Ascending aorta (tissue), 2 donors: ENCODE data around the gene MSI2. TPM values are rescaled to one million over a fixed set of nuclear protein-coding genes. Genes with fewer than 3 reads are reported as not detected.

Source experiments
- DNase-seq, 2 donors: peaks; one replicate each; pipeline ENCODE4 v3.0.0-alpha.2; 2019; ENCODE audit warnings: low spot score in 2 of 2
- H3K27ac ChIP-seq, 2 donors: fragments of 200-600 bp; sonication (generic); one replicate each; pipeline ENCODE4 v1.5.1; 2016 to 2017; ENCODE audit warnings: mild to moderate bottlenecking in 1 of 2
- H3K27me3 ChIP-seq: fragments of 200-600 bp; sonication (generic); one replicate; pipeline ENCODE4 v1.5.1; 2017
- H3K36me3 ChIP-seq, 2 donors: fragments of 200-600 bp; sonication (generic); one replicate each; pipeline ENCODE4 v1.5.1; 2016
- H3K4me1 ChIP-seq, 2 donors: fragments of 200-600 bp; sonication (generic); one replicate each; pipeline ENCODE4 v1.5.1; 2016 to 2017; ENCODE audit warnings: mild to moderate bottlenecking in 1 of 2
- H3K4me3 ChIP-seq, 2 donors: fragments of 200-600 bp; sonication (generic); one replicate each; pipeline ENCODE4 v1.5.1; 2016 to 2017; ENCODE audit warnings: mild to moderate bottlenecking in 1 of 2
- H3K9me3 ChIP-seq, 2 donors: fragments of 200-600 bp; sonication (generic); one replicate each; pipeline ENCODE4 v1.5.1; 2016
- intact Hi-C: fragments of 100-400 bp; cut with DNase I; formaldehyde crosslinking; loops from one replicate; pipeline ENCODE4 v1.15.1; 2023
- total RNA-seq: library from RNA; depleted of rRNA; stranded (reverse); fragments of >200 nt; gene quantifications from one replicate; pipeline ENCODE4 v1.1.0, GENCODE V29; 2016
- TF ChIP-seq, protein P1 (sequence below), 3 experiments: fragments of 200-600 bp in 2 of 3; fragments of 450-650 bp in 1 of 3; sonication (generic) in 2 of 3; IDR thresholded peaks; one replicate each; pipeline ENCODE4 v1.5.1; 2016 to 2019; ENCODE audit warnings: antibody characterized with exemption in 3 of 3, mild to moderate bottlenecking in 1 of 3, moderate library complexity in 1 of 3

Gene MSI2
- total RNA-seq, 1 donor from 2014 or later: 11.7 TPM

DNA sequence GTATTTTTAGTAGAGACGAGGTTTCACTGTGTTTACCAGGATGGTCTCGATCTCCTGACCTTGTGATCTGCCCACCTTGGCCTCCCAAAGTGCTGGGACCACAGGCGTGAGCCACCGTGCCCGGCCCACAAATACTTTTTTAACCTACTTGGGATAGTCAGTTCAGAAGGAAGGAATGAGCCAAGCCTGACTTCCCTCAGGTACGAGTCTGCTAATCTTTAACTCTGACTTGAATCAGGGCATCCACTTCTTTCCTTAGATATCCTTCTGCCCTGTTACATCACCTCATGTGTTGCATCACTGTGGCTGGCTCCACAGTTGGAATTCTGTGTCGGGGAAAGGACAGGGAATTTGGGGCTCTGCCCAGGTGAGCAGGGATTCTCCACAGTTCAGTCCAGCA, 120.8 kb downstream of the MSI2 start:
- no peaks in the 10 kb centered on the region for H3K27me3 ChIP-seq
- intact Hi-C loops: no loop called here
- H3K9me3 ChIP-seq: no peaks in the 10 kb centered on the region
- no peak for DNase-seq
- H3K36me3 ChIP-seq: no peaks in the 10 kb centered on the region
- H3K4me3 ChIP-seq: no peak overlapping the region
- no peaks in the 10 kb centered on the region for H3K4me1 ChIP-seq
- no peak overlapping the region for H3K27ac ChIP-seq
- TF ChIP-seq, protein P1, sequence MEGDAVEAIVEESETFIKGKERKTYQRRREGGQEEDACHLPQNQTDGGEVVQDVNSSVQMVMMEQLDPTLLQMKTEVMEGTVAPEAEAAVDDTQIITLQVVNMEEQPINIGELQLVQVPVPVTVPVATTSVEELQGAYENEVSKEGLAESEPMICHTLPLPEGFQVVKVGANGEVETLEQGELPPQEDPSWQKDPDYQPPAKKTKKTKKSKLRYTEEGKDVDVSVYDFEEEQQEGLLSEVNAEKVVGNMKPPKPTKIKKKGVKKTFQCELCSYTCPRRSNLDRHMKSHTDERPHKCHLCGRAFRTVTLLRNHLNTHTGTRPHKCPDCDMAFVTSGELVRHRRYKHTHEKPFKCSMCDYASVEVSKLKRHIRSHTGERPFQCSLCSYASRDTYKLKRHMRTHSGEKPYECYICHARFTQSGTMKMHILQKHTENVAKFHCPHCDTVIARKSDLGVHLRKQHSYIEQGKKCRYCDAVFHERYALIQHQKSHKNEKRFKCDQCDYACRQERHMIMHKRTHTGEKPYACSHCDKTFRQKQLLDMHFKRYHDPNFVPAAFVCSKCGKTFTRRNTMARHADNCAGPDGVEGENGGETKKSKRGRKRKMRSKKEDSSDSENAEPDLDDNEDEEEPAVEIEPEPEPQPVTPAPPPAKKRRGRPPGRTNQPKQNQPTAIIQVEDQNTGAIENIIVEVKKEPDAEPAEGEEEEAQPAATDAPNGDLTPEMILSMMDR (IDR thresholded peaks at IDR 0.05): no peak

DNA sequence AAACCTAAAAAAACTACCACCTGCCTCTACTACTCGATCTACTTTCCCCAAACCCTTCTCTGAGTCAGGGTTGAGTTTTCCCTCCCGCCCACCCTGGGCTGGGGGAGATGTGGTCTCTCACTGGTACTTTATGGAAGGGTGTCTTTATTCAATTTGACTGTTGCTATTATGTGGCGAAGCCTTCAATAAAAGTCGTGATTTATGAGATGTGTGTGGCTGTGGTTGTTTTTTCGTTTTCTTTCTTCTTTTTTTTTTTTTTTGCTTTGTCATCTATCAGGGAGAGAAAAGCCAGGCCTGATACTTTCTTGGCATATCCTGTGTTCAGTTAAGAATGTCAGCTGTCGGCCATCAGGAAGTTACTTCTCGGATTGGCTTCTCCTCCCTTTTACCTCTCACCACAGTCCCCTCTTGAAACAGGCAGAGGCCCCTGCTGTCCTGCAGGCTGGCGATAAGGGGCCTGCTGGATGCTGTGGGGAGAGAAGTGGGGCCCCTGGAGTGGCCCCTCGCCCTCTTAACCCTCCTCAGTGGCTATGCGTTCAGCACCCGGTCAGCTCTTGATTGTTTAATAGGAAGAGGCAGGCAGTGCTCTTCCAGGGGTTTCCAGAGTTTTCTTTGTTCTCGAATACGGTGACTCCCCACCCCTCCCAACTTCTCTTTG, 123.0 kb downstream of the MSI2 start:
- TF ChIP-seq, protein P1 (IDR thresholded peaks at IDR 0.05): no peak
- intact Hi-C loops: no loop called here
- no peaks in the 10 kb centered on the region for H3K27me3 ChIP-seq
- no peaks in the 10 kb centered on the region for H3K9me3 ChIP-seq
- H3K4me1 ChIP-seq: no peaks in the 10 kb centered on the region
- H3K27ac ChIP-seq: no peak overlapping the region
- H3K36me3 ChIP-seq: no peaks in the 10 kb centered on the region
- H3K4me3 ChIP-seq: no peak overlapping the region
- DNase-seq: no peak

DNA sequence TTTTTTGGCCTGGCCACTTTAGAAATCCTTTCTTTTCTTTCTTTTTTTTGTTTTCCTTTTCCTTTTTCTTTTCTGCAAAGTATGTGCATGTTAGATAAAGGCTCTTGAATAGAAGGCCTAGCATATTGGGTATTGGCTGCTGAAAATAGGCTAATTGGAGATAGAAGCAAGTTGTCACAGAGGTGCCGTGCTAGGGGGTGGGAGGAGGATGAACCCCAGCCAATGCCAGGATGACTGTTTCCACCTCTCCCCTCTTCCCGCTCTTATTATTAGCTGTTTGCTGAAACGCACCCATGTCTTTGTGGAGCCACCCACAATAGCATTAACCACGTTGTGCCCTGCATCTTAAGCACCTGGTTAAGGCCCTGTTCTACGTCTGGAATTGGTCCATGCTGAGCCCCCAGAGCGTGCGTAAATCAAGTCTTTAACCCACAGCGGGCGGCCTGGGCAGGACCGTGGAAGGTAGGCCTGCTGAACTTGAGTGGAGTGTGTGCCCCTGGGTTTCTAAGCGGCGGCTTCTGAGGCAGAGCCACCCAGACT, 123.6 kb downstream of the MSI2 start:
- Histone ChIP-seq H3K27ac (no peak overlapping the region), H3K27me3 (no peaks in the 10 kb centered on the region), H3K4me1 (no peaks in the 10 kb centered on the region), H3K9me3 (no peaks in the 10 kb centered on the region), H3K36me3 (no peaks in the 10 kb centered on the region), H3K4me3 (no peak overlapping the region)
- no peak for DNase-seq
- TF ChIP-seq, protein P1 (IDR thresholded peaks at IDR 0.05): no peak
- intact Hi-C loops: no loop called here

DNA sequence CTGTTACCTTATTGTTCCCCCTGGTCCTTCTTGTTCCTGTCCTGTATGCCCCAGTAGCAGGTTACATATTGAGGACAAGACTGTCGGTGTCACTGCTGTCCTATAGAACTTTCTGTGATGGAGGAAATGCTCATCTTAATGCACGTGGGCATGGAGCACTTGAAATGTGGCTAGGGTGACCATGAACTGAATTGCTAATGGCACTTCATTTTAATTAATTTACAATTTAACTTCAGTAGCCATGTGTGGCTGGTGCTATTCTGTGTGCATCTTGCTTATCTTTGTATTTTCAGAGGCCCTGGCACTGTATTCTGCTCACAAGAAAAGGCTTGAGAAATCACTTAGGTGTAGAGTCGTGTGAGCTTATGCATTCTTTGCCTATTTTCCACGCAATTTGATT, 125.2 kb downstream of the MSI2 start:
- no peaks in the 10 kb centered on the region for H3K27me3 ChIP-seq
- no peaks in the 10 kb centered on the region for H3K4me1 ChIP-seq
- intact Hi-C loops: no loop called here
- TF ChIP-seq, protein P1 (IDR thresholded peaks at IDR 0.05): no peak
- H3K9me3 ChIP-seq: no peaks in the 10 kb centered on the region
- no peaks in the 10 kb centered on the region for H3K36me3 ChIP-seq
- no peak for DNase-seq
- no peak overlapping the region for H3K4me3 ChIP-seq
- no peak overlapping the region for H3K27ac ChIP-seq

DNA sequence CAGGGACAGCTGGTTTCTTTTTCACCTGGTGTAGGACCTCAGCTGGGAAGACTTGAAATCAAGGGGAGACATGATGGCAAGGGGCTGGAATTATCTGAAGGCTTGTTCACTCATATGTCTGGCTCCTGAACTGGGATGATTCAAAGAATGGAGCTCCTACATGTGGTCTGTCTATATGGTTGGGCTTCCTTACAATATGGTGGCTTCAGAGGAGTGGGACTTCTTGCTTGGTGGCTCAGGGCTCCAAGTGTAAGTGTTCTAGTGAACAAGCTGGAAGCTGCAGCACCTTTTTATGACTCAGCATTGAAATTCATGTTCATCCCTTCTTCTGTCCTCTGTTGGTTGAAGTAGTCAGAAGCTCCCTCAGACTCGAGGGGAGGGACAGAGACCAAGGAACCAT, 127.9 kb downstream of the MSI2 start:
- Histone ChIP-seq H3K27me3 (no peaks in the 10 kb centered on the region), H3K4me1 (no peaks in the 10 kb centered on the region), H3K4me3 (no peak overlapping the region), H3K9me3 (peaks cover 0 to 8% of the 10 kb centered on the region in 2 donors), H3K27ac (no peak overlapping the region), H3K36me3 (no peaks in the 10 kb centered on the region)
- TF ChIP-seq, protein P1 (IDR thresholded peaks at IDR 0.05): no peak
- intact Hi-C loops: no loop called here
- DNase-seq: no peak
